ENCODE results near the gene CNTFR. TPM values are rescaled to one million over a fixed set of nuclear protein-coding genes. Genes with fewer than 3 reads are reported as not detected.

CNTFR gene
- total RNA-seq, 1 donor from 2014 or later = 2.9 TPM

DNA sequence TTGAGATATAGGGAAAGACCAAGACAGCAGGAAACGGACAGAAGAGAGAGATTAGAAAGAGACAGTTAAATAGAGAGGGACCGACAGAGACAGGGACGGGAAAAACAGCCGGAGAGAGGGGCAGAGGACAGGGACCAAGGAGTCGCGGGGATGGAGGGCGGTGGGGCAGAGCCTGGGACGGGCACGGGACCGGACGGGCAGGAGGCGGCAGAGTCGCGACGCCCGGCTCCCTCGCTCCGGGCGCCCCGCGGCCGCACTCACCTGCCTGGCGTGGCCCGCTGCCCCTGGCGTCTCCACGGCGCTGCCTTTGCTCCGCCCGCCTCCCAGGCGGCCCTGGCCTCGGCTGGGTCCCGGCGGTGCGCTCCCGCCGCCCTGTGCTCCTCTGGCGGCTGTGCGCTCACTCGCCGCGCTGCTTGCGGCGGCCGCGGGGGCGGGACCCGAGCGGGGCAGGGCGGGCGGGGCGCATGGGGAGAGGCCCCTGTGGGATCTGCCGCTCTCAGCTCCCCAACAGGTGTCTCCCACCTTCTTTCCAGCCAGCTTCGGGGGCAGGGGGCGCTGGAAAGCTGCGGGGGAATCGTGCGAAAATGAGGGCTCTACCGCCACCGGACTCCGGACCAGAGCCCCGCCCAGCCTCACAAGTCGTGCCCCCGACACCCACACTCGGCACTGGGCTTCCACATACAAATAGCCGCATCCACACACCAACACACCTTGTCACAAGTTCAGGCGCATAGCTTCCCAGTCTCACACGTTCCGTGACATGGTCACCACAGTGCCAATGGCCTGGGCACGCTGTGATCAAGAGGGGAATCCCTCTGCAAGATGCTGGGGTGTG lies 39.3 kb upstream of the CNTFR start, which contains the start of gene ARID3C:
TSS of gene ARID3C (minus strand) at position 411 of the 835 bp plus-strand sequence. CDS start 1,052 bp downstream, outside the sequence.
- H3K4me1 ChIP-seq = peaks cover 12% of the 10 kb centered on the region
- no peaks in the 10 kb centered on the region for H3K9me3 ChIP-seq
- DNase-seq = peak; percentile 75
- no peaks in the 10 kb centered on the region for H3K36me3 ChIP-seq
- TF ChIP-seq, protein P1, sequence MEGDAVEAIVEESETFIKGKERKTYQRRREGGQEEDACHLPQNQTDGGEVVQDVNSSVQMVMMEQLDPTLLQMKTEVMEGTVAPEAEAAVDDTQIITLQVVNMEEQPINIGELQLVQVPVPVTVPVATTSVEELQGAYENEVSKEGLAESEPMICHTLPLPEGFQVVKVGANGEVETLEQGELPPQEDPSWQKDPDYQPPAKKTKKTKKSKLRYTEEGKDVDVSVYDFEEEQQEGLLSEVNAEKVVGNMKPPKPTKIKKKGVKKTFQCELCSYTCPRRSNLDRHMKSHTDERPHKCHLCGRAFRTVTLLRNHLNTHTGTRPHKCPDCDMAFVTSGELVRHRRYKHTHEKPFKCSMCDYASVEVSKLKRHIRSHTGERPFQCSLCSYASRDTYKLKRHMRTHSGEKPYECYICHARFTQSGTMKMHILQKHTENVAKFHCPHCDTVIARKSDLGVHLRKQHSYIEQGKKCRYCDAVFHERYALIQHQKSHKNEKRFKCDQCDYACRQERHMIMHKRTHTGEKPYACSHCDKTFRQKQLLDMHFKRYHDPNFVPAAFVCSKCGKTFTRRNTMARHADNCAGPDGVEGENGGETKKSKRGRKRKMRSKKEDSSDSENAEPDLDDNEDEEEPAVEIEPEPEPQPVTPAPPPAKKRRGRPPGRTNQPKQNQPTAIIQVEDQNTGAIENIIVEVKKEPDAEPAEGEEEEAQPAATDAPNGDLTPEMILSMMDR (IDR thresholded peaks at IDR 0.05) = no peak
- H3K4me3 ChIP-seq = peak within 1 kb of the TSS; percentile 39
- peak; percentile 86 for ATAC-seq
- H3K27ac ChIP-seq = no peak within 1 kb of the TSS
- intact Hi-C loops (cut with DNase I) = no loop called here
- H3K27me3 ChIP-seq = peaks cover 60% of the 10 kb centered on the region

DNA sequence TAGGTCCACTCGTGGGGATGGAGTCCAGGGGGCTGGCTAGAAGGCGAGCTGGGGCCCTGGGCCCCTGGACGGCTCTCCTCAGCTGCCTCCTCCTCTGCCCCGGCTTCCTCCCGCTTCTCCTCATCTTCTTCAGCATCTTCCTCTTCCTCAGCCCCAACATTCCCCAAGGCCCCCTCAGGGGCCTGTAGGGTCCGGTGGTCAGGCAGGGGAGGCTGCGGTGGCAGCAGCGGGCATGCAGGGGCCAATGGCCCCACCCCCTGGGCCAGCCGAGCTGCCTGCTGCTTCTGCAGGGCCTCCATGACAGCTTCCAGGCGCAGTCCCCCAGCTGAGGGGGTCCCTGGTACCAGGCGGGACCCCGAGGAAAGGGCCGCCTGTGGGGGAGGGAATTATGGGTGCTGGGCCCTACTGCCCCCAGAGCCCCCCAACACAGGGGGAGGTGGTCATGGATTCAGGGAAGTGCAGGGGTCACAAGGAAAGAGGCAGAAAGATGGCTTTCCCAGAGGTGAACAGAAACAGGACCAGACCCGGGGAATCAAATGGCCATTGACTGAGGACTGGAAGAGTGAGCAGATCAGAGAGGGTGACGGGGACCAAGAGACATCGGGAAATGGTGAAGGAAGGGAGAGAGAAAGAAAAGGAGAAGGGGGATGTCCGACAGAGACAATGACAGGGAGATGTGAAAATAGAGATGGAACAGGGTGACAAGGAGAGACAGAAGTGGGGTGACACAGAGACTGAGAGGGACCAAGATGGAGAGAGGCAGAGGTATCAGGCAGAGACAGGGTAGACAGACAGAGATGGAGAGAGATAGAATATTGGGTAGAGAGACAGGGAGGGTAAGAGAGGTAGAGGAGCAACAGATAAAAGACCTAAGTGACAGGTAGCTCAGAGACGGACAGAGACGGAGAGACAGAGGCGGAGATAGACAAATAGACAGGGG lies 38.5 kb upstream of the CNTFR start:
- no peak for DNase-seq
- intact Hi-C loops (cut with DNase I) = no loop called here

DNA sequence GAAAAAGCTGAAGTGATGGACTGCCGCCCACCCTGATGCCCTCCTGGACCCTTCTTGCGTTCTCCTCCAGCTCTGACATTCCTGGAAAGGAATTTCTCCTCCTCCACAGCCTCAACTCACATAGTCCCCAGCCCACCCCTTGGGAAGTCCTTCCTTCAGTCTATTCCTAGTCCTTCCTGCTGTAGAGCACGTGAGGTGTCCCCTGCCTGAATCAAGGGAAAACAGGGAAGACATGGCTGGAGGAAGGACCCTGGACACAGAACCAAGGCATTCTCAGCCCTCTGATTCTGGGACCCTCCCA lies 35.6 kb upstream of the CNTFR start:
- ATAC-seq = no peak
- intact Hi-C loops (cut with DNase I) = no loop called here
- H3K4me3 ChIP-seq = no peak overlapping the region
- H3K9me3 ChIP-seq = no peaks in the 10 kb centered on the region
- TF ChIP-seq, protein P1 (IDR thresholded peaks at IDR 0.05) = no peak
- no peaks in the 10 kb centered on the region for H3K36me3 ChIP-seq
- DNase-seq = no peak
- peaks cover 83% of the 10 kb centered on the region for H3K27me3 ChIP-seq
- peaks cover 18% of the 10 kb centered on the region for H3K4me1 ChIP-seq
- no peak overlapping the region for H3K27ac ChIP-seq

More for the DNA sequence above, 38.5 kb upstream of the CNTFR start:
- Histone ChIP-seq H3K36me3 (no peaks in the 10 kb centered on the region), H3K9me3 (no peaks in the 10 kb centered on the region), H3K4me1 (peaks cover 18% of the 10 kb centered on the region), H3K4me3 (no peak overlapping the region), H3K27me3 (peaks cover 69% of the 10 kb centered on the region), H3K27ac (no peak overlapping the region)
- TF ChIP-seq, protein P1 (IDR thresholded peaks at IDR 0.05) = no peak
- no peak for ATAC-seq

DNA sequence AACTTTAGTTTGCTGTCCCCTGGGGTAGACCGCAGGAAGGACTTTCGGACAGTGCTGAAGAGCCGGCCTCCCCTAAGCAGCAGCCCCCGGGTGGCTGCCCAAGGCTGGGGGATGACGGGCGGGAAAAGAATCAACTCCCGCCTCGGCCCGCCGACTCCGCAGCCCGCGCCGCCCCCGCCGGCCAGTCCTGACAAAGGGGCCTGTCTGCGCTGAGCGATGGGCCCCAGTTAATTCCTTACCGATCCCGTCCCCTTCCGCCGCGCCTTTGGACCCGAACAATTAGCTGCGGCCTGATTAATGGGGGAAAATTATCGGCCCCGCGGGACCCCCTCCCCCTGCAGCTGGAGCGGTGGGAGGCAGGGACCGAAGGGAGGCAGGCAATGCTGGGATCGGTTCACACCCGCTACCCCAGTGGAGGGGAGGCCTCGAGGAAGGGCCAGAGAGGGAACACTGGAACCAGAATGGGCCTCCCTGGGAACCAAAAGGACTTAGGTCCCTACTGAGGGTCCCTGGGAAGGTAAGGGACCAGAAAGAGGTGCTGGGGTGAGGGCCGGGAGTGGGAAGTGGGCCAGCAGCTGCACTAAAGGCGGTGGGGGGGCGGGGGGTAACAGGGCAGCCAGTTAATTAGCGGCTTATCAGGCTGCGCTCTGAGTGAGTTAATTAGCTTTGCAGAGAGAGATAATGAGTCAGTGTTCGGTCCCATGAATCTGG lies 35.1 kb upstream of the CNTFR start:
- no peak overlapping the region for H3K4me3 ChIP-seq
- no peak for DNase-seq
- H3K27ac ChIP-seq = no peak overlapping the region
- peaks cover 79% of the 10 kb centered on the region for H3K27me3 ChIP-seq
- TF ChIP-seq, protein P1 (IDR thresholded peaks at IDR 0.05) = no peak
- ATAC-seq = no peak
- peaks cover 21% of the 10 kb centered on the region for H3K4me1 ChIP-seq
- intact Hi-C loops (cut with DNase I) = no loop called here
- H3K9me3 ChIP-seq = no peaks in the 10 kb centered on the region
- H3K36me3 ChIP-seq = no peaks in the 10 kb centered on the region
